ENCODE data around the gene RGS19.

GRCh38 chr20:64037498-64038213, 41.7 kb downstream of the RGS19 start:
- TF ChIP-seq CTCF (IDR thresholded peaks at IDR 0.05) (no peak), POLR2AphosphoS5 (IDR thresholded peaks at IDR 0.05) (no peak)
